Measurements from ENCODE around the gene PARP3.

Gene PARP3

GRCh38 chr3:51967384-51968169 is 25.4 kb downstream of the PARP3 start, which contains the start of gene PCBP4:
Gene PCBP4 (minus strand): TSS chr3:51967454. CDS start chr3:51961240, 6,214 bp downstream.
- no peak for FAIRE-seq

DNA sequence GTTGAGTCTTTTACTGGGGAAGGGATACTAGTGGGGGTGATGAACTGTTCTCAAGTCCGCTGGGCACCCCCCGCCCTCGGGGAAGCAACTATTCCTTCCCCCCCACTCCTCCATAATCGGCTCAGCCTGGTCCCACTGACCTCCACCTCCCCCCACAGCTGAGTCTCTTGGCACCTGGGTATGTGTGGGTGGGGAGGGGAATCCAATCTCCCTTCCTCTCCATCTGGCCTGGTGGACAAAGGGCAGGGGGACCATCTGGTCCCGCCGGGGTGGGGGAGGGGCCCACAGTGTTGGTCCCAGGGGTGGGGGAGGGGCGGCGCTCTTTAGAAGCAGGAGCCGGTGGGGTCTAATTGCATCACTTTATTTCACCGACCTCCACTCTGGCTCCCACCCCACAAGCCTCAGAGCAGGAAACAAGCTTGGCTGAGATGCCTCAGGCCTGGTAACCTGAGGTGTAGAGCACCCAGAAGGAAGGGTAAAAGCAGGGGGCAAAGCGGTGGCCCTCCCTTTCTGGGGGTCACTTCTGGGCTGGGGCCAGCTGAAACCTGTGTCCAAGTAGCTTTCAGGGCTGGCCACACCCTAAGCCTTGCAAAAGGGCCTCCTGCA is 26.1 kb downstream of the PARP3 start:
- FAIRE-seq, result no peak

- no peak for FAIRE-seq
Measured at GRCh38 chr3:51968883-51969678, 26.9 kb downstream of the PARP3 start.

DNA sequence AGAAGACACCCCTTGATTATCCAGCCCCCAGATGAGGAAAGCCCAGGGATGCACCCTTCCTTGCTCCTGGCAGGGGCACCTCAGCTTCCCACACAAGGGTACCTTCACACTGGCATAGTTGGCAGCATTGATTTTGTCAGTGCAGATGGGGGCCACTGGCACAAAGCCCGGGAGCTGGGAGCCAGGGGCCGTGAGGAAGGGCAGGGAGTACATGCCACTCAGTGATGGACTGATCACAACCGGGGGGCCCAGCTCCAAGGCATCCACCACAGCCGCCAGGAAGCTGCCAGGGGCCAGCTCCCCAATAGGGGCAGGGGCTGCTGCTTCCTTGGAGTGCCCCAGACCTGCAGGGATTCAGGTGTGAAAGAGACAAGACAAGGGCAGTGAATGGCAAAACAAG is 27.7 kb downstream of the PARP3 start:
- no peak for FAIRE-seq

- FAIRE-seq, result no peak
Measured at GRCh38 chr3:51970606-51971300, 28.6 kb downstream of the PARP3 start.

DNA sequence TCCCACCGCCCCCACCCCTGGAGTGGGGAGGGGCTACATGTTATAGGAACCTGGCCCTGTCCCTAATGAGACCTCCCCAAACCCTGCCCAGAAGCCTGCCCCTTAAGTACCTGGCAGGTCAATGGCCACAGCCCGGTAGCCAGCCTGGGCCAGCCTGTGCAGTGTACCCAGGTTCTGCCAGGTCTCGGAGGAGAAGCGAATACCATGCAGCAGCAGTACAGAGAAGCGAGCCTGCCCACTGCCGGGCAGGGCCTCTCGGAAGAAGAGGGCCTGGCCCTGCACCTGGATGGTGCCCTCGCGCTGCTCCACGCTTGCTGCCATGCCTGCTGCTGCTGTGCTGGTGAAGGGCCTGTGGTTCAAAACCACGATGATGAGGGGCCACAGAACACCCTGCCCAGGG is 29.2 kb downstream of the PARP3 start:
- FAIRE-seq, result no peak

- FAIRE-seq, result no peak
Measured at GRCh38 chr3:51974277-51974962, 32.3 kb downstream of the PARP3 start.

DNA sequence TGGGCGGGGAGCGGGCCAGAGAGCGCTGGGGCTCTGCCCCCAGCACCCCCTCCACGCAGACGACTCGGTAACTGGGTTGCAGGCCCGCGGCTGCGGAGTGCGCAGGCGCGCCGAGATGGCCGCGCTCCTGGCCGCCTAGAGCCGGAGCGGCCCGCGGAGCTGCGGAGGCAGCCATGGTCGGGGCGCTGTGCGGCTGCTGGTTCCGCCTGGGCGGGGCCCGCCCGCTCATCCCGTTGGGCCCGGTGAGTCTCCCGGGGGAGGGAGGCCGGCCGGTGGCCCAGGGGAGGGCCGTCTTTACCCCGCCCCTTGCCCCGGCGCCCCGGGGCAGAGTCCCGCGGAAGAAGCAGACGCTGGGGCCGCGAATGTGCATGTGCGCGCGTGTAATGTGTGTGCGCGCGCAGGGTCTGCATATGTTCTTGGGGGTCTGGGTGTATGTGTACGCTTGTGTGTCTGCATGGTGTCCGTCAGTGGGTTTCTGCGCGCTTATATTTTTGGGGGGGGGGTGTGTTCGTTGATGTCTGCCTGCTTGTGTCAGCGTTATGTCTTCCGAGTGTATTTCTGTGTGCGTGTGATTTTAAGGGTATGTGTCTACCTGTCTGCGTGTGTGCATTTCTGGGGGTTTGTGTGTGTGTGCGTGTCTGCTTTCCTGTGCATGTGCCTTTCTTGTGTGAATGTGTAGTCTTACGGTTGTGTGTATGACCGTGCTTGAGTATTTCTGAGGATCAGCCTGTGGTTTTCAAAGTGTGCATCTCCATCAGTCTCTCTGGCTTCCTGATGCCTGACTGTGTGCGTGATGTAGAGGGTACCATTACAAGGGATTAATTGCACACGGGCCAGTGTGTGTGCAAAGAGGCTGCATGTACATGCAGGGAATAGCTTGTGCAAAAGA is 33.0 kb downstream of the PARP3 start, which contains the start of gene ABHD14A:
Gene ABHD14A (plus strand): TSS at position 102 of the 889 bp plus-strand sequence. CDS start 72 bp downstream, at position 174.
- no peak for FAIRE-seq

GRCh38 chr3:51975852-51976549 is 33.8 kb downstream of the PARP3 start:
- FAIRE-seq, result no peak

DNA sequence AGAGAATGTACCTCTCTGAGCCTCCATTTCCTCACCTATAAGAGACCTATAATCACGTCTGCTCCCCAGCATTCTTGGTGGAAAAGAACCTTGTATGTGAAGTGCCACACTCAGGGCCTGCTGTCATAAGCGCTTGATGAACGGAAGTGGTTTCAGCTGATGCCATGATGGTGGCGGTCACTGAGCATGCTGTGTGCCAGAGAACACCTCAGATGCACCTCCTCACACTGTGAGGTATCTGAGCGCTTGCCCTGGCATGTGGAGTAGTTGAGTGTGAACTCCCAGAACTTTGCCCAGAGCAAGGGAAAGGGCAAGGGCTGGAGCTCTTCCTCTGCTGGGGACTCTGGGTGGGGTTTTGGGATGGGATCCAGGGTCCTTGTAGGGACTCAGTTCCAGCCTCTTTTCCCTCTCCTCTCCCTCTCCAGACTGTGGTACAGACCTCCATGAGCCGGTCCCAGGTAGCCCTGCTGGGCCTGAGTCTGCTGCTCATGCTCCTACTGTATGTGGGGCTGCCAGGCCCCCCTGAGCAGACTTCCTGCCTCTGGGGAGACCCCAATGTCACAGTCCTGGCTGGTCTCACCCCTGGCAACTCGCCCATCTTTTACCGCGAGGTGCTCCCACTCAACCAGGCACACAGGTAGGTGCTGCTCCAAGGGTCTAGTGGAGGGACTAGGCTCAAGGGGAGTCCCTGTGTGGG is 35.4 kb downstream of the PARP3 start:
- FAIRE-seq, result no peak

- FAIRE-seq, result no peak
Measured at GRCh38 chr3:51978143-51978502, 36.0 kb downstream of the PARP3 start.

- FAIRE-seq, result no peak
Measured at GRCh38 chr3:51980253-51980652, 38.1 kb downstream of the PARP3 start.

DNA sequence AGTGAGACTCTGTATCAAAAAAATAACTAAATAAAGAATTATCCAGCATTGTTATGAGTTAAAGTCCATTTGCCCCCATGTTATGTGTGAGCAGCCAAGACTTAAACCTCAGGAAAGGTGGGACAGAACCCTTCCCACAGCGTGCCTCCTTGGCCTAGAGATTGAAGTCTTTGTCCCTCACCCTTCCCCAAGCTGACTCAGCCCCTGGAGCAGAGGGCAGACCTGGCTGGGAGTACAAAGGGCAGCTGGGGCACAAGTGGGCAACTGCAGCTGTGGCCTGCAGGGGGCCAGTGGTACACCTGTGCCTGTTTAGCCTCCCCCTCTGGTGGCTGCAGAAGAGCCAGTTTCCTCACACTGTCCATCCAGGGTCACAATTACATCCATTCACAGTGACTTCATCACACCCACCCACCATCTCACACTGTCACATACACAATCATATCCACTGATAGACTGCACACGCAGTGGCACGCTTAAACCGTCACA is 40.2 kb downstream of the PARP3 start:
- no peak for FAIRE-seq

DNA sequence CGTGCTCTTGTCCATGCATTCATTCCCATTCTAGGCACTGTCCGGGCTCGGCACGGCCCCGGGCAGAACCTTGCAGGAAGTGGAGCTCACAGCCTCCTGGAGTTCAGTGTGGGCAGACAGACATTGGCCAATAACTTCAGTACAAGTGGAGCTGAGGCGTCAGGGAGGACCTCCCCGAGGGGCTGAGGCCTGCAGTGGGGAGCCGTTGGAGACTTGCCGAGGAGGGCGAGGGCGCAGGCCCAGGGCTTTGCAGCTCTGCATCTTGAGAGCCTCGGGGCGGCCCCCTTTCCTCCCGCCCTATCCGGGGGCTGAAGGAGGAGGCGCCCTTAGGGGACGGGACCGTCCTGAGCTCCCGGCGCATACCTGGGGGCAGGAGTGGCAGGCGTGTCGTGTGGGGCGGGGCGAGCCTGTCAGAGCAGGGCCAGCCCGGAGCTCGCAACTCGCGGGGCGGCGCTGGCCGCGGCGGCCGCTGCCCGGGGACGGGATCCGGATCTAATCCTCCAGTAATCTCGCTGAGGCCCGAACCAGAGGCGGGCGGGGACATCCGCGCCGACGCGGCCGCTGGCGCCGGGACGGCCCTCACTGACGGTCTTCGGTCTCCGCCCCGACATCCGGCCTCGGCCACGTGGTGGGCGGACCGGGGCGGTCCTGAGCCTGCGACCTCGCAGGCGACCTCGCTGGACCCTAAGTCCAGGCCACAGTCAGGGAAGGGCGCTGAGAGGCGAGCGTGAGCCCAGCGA is 40.8 kb downstream of the PARP3 start, which contains the start of gene ACY1:
Gene ACY1 (plus strand): TSS at position 698 of the 740 bp plus-strand sequence. CDS start 530 bp downstream, outside the sequence.
- FAIRE-seq, result no peak

DNA sequence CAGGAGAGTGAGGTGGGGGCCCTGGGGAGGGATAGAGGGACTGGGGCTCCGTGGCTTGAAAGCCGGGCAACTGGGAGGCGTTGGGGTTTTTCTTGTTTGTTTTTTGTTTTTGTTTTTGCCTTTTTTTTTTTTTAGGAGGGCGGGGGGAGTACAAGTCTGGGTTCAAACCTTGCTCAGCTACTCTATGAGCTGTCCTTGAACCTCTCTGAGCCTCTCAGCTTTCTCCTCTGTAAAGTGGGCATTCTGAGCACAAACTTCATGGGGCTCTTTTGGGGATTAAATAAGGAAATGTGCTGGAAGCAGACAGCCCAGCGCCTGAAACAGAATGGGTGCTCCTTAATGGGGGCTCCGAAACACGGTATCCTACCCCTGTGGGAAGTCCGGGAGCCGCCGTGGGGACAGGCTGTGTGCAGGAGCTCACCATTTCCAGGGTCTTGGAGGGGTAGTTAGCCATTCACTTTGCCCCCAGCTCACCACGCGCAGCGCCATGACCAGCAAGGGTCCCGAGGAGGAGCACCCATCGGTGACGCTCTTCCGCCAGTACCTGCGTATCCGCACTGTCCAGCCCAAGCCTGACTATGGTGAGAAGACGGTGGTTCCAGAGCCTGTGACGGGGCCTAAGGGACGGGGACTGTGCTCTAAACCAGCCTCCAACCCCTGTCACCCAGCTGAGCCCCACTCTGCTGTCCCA is 41.6 kb downstream of the PARP3 start:
- FAIRE-seq, result no peak

DNA sequence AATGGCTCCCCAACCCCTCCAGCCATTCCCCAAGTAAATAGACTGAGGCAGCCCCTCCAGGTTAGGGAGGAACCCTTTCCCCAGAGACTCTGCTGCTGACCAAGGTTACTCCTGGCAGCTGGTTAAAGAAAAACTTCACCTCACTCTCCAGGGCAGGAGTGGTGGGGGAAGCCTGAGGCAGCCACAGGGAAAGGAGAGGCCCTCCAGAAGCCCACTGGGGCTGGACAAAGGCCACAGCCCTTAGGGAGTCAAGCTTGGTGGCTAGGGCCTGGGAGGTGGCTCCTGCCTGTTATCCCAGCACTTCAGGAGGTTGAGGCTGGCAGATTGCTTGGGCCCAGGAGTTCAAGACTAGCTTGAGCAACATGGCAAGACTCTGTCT is 42.1 kb downstream of the PARP3 start:
- no peak for FAIRE-seq

DNA sequence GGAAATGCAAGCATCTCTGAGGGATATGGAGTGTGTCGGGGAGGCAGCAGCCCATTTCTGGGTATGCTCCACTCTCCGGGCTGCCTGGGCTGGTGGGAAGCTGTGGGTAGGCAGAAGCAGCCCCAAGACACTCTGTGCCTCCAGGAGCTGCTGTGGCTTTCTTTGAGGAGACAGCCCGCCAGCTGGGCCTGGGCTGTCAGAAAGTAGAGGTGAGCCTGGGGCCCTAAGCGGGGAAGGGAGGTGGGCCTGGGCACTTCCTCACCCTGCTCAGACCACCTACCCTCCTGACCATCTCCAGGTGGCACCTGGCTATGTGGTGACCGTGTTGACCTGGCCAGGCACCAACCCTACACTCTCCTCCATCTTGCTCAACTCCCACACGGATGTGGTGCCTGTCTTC is 42.9 kb downstream of the PARP3 start:
- FAIRE-seq, result no peak
